Measurements from ENCODE around the gene PARVB. TPM values are rescaled to one million over a fixed set of nuclear protein-coding genes. Genes with fewer than 3 reads are reported as not detected.

PARVB gene
- 24.5 and 29.3 TPM in 2 replicates for total RNA-seq

GRCh38 chr22:44024288-44024921 is at the start of gene PARVB:
TSS of gene PARVB (plus strand) at chr22:44024302. CDS start at chr22:44024340, 38 bp downstream.
- Histone ChIP-seq H3K4me3 (ENCODE audit: insufficient read depth, low read length) (peak within 1 kb of the TSS; percentile 80), H3K27me3 (ENCODE audit: insufficient read depth, low read length) (no peaks in the 10 kb centered on the region), H4K20me1 (ENCODE audit: insufficient read depth, low read length) (peaks cover 2% of the 10 kb centered on the region), H2AFZ (ENCODE audit: low read length) (peak within 1 kb of the TSS; percentile 96), H3K9me3 (ENCODE audit: low read depth, low read length) (no peaks in the 10 kb centered on the region), H3K27ac (ENCODE audit: low read depth, low read length) (peak within 1 kb of the TSS; percentile 87), H3K79me2 (ENCODE audit: insufficient read depth, low read length) (peaks cover 50% of the 10 kb centered on the region), H3K36me3 (ENCODE audit: insufficient read depth, low read length) (no peaks in the 10 kb centered on the region), H3K4me2 (ENCODE audit: insufficient read depth, low read length) (peak within 1 kb of the TSS; percentile 92), H3K4me1 (ENCODE audit: insufficient read depth, low read length) (peaks cover 23% of the 10 kb centered on the region)
- peak; percentile 92 for DNase-seq (ENCODE audit: insufficient read length, low spot score, missing footprints)
- TF ChIP-seq CTCF (IDR thresholded peaks at IDR 0.05; ENCODE audit: extremely low read depth, low read depth, low read length), result no peak

- DNase-seq (ENCODE audit: insufficient read length, low spot score, missing footprints), result peak; percentile 68
- Histone ChIP-seq H3K27me3 (ENCODE audit: insufficient read depth, low read length) (no peaks in the 10 kb centered on the region), H2AFZ (ENCODE audit: low read length) (no peak overlapping the region), H3K4me1 (ENCODE audit: insufficient read depth, low read length) (no peaks in the 10 kb centered on the region), H3K27ac (ENCODE audit: low read depth, low read length) (no peak overlapping the region), H3K4me3 (ENCODE audit: insufficient read depth, low read length) (no peak overlapping the region), H3K79me2 (ENCODE audit: insufficient read depth, low read length) (peaks cover under 1% of the 10 kb centered on the region), H3K4me2 (ENCODE audit: insufficient read depth, low read length) (no peak overlapping the region), H3K9me3 (ENCODE audit: low read depth, low read length) (no peaks in the 10 kb centered on the region), H3K36me3 (ENCODE audit: insufficient read depth, low read length) (peaks cover 72% of the 10 kb centered on the region), H4K20me1 (ENCODE audit: insufficient read depth, low read length) (peaks cover 4% of the 10 kb centered on the region)
- TF ChIP-seq CTCF (IDR thresholded peaks at IDR 0.05; ENCODE audit: extremely low read depth, low read depth, low read length), result no peak
These were observed 49.1 kb upstream of the PARVB start for GRCh38 chr22:43975041-43975440.

GRCh38 chr22:43976861-43977795 is 47.0 kb upstream of the PARVB start:
- no peak for DNase-seq (ENCODE audit: insufficient read length, low spot score, missing footprints)
- Histone ChIP-seq H3K4me2 (ENCODE audit: insufficient read depth, low read length) (no peak overlapping the region), H3K9me3 (ENCODE audit: low read depth, low read length) (no peaks in the 10 kb centered on the region), H3K36me3 (ENCODE audit: insufficient read depth, low read length) (peaks cover 83% of the 10 kb centered on the region), H4K20me1 (ENCODE audit: insufficient read depth, low read length) (no peaks in the 10 kb centered on the region), H3K79me2 (ENCODE audit: insufficient read depth, low read length) (no peaks in the 10 kb centered on the region), H2AFZ (ENCODE audit: low read length) (no peak overlapping the region), H3K27me3 (ENCODE audit: insufficient read depth, low read length) (no peaks in the 10 kb centered on the region), H3K27ac (ENCODE audit: low read depth, low read length) (no peak overlapping the region), H3K4me3 (ENCODE audit: insufficient read depth, low read length) (no peak overlapping the region), H3K4me1 (ENCODE audit: insufficient read depth, low read length) (no peaks in the 10 kb centered on the region)
- TF ChIP-seq CTCF (IDR thresholded peaks at IDR 0.05; ENCODE audit: extremely low read depth, low read depth, low read length), result no peak

GRCh38 chr22:43978558-43978957 is 45.5 kb upstream of the PARVB start:
- Histone ChIP-seq H3K27me3 (ENCODE audit: insufficient read depth, low read length) (no peaks in the 10 kb centered on the region), H3K36me3 (ENCODE audit: insufficient read depth, low read length) (peaks cover 81% of the 10 kb centered on the region), H3K27ac (ENCODE audit: low read depth, low read length) (no peak overlapping the region), H3K4me2 (ENCODE audit: insufficient read depth, low read length) (no peak overlapping the region), H4K20me1 (ENCODE audit: insufficient read depth, low read length) (no peaks in the 10 kb centered on the region), H2AFZ (ENCODE audit: low read length) (no peak overlapping the region), H3K79me2 (ENCODE audit: insufficient read depth, low read length) (no peaks in the 10 kb centered on the region), H3K4me3 (ENCODE audit: insufficient read depth, low read length) (no peak overlapping the region), H3K4me1 (ENCODE audit: insufficient read depth, low read length) (no peaks in the 10 kb centered on the region), H3K9me3 (ENCODE audit: low read depth, low read length) (no peaks in the 10 kb centered on the region)
- TF ChIP-seq CTCF (IDR thresholded peaks at IDR 0.05; ENCODE audit: extremely low read depth, low read depth, low read length), result no peak
- DNase-seq (ENCODE audit: insufficient read length, low spot score, missing footprints), result no peak

All from osteoblast (primary cell).